GF-D8 (cell line): Measurements from ENCODE around the gene MAT1A.
"Not testable (repeated sequence)": the region's sequence is repeated elsewhere in the genome, so short reads cannot be mapped to it uniquely, and the experiment has no call there.

Source experiments
- DNase-seq: peaks from one replicate; lab custom pipeline; 2025; lab: John Stamatoyannopoulos, UW

The MAT1A gene

GRCh38 chr10:80264081-80265056, 25.1 kb downstream of the MAT1A start:
- no peak for DNase-seq

GRCh38 chr10:80261316-80262030, 28.0 kb downstream of the MAT1A start:
- no peak for DNase-seq

GRCh38 chr10:80260295-80261243, 28.9 kb downstream of the MAT1A start:
- DNase-seq = no peak

GRCh38 chr10:80259405-80259871, 30.0 kb downstream of the MAT1A start:
- no peak for DNase-seq

GRCh38 chr10:80256798-80257197, 32.7 kb downstream of the MAT1A start:
- not testable (repeated sequence) for DNase-seq

GRCh38 chr10:80254726-80255125, 34.7 kb downstream of the MAT1A start:
- not testable (repeated sequence) for DNase-seq

- not testable (repeated sequence) for DNase-seq
Observed at GRCh38 chr10:80253963-80254271, 35.5 kb downstream of the MAT1A start.

- DNase-seq = peak; percentile 78
Observed at GRCh38 chr10:80253266-80253962, 36.0 kb downstream of the MAT1A start.

GRCh38 chr10:80252296-80252887, 37.1 kb downstream of the MAT1A start:
- no peak for DNase-seq

- DNase-seq = not testable (repeated sequence)
Observed at GRCh38 chr10:80251703-80252280, 37.7 kb downstream of the MAT1A start.

- DNase-seq = not testable (repeated sequence)
Observed at GRCh38 chr10:80250399-80250798, 39.1 kb downstream of the MAT1A start.

- DNase-seq = peak; percentile 19
Observed at GRCh38 chr10:80249906-80250305, 39.6 kb downstream of the MAT1A start.

GRCh38 chr10:80247611-80248010, 41.8 kb downstream of the MAT1A start:
- DNase-seq = not testable (repeated sequence)

GRCh38 chr10:80244371-80244770, 45.1 kb downstream of the MAT1A start:
- not testable (repeated sequence) for DNase-seq

GRCh38 chr10:80242341-80242740, 47.1 kb downstream of the MAT1A start:
- DNase-seq = not testable (repeated sequence)

GRCh38 chr10:80236457-80236856, 53.0 kb downstream of the MAT1A start:
- not testable (repeated sequence) for DNase-seq

GRCh38 chr10:80234331-80235235, 54.9 kb downstream of the MAT1A start:
- not testable (repeated sequence) for DNase-seq

- DNase-seq = not testable (repeated sequence)
Observed at GRCh38 chr10:80233871-80234270, 55.6 kb downstream of the MAT1A start.

- DNase-seq = not testable (repeated sequence)
Observed at GRCh38 chr10:80226723-80227122, 62.7 kb downstream of the MAT1A start.
